Activated naive CD4-positive, alpha-beta T cell treated with anti-CD3 and anti-CD28 coated beads, Interleukin-2, amount 50 U/mL, for 24 hours (primary cell): Measurements from ENCODE around the gene THBD.
"Not testable (repeated sequence)": the region's sequence is repeated elsewhere in the genome, so short reads cannot be mapped to it uniquely, and the experiment has no call there.

ENCODE experiments used
- H3K27ac Mint-ChIP-seq: one replicate; pipeline ENCODE4 v1.8.0; 2021; ENCODE audit warnings: mild to moderate bottlenecking, mixed read lengths
- H3K27me3 Mint-ChIP-seq: one replicate; pipeline ENCODE4 v1.8.0; 2021; ENCODE audit warnings: mixed read lengths
- H3K36me3 Mint-ChIP-seq: one replicate; pipeline ENCODE4 v1.8.0; 2021; ENCODE audit warnings: mixed read lengths
- H3K4me1 Mint-ChIP-seq: one replicate; pipeline ENCODE4 v1.8.0; 2021; ENCODE audit warnings: mixed read lengths
- H3K4me3 Mint-ChIP-seq: one replicate; pipeline ENCODE4 v1.8.0; 2021; ENCODE audit warnings: mild to moderate bottlenecking, mixed read lengths
- H3K9me3 Mint-ChIP-seq: one replicate; pipeline ENCODE4 v1.8.0; 2021; ENCODE audit warnings: mixed read lengths

Gene THBD

GRCh38 chr20:23035731-23036130 is 13.7 kb downstream of the THBD start:
- Mint-ChIP-seq H3K27me3 (peaks cover 12% of the 10 kb centered on the region), H3K9me3 (no peaks in the 10 kb centered on the region), H3K4me3 (no peak overlapping the region), H3K4me1 (no peaks in the 10 kb centered on the region), H3K36me3 (no peaks in the 10 kb centered on the region), H3K27ac (no peak overlapping the region)

- H3K27ac Mint-ChIP-seq: no peak within 1 kb of the TSS
- peaks cover 10% of the 10 kb centered on the region for H3K27me3 Mint-ChIP-seq
- H3K4me3 Mint-ChIP-seq: no peak within 1 kb of the TSS
- no peaks in the 10 kb centered on the region for H3K36me3 Mint-ChIP-seq
- H3K4me1 Mint-ChIP-seq: no peaks in the 10 kb centered on the region
- no peaks in the 10 kb centered on the region for H3K9me3 Mint-ChIP-seq
These were observed 14.5 kb downstream of the THBD start, which contains the start of gene SSTR4 for GRCh38 chr20:23034721-23035671. Gene SSTR4, plus strand, starts transcription at chr20:23035312. Its CDS starts 172 bp downstream, at chr20:23035484.

- Mint-ChIP-seq H3K4me3 (no peak overlapping the region), H3K4me1 (no peaks in the 10 kb centered on the region), H3K27me3 (peaks cover 10% of the 10 kb centered on the region), H3K27ac (no peak overlapping the region), H3K9me3 (no peaks in the 10 kb centered on the region), H3K36me3 (no peaks in the 10 kb centered on the region)
These were observed 15.6 kb downstream of the THBD start for GRCh38 chr20:23033918-23034317.

GRCh38 chr20:23032750-23033078 is 16.8 kb downstream of the THBD start:
- H3K9me3 Mint-ChIP-seq: no peaks in the 10 kb centered on the region
- H3K27me3 Mint-ChIP-seq: peaks cover 10% of the 10 kb centered on the region
- H3K4me1 Mint-ChIP-seq: no peaks in the 10 kb centered on the region
- no peak overlapping the region for H3K4me3 Mint-ChIP-seq
- no peak overlapping the region for H3K27ac Mint-ChIP-seq
- H3K36me3 Mint-ChIP-seq: no peaks in the 10 kb centered on the region

- no peaks in the 10 kb centered on the region for H3K36me3 Mint-ChIP-seq
- H3K4me3 Mint-ChIP-seq: no peak overlapping the region
- no peak overlapping the region for H3K27ac Mint-ChIP-seq
- no peaks in the 10 kb centered on the region for H3K9me3 Mint-ChIP-seq
- H3K4me1 Mint-ChIP-seq: no peaks in the 10 kb centered on the region
- H3K27me3 Mint-ChIP-seq: peaks cover 8% of the 10 kb centered on the region
These were observed 17.3 kb downstream of the THBD start for GRCh38 chr20:23032056-23032749.

GRCh38 chr20:23031346-23031745 is 18.1 kb downstream of the THBD start:
- Mint-ChIP-seq H3K4me1 (no peaks in the 10 kb centered on the region), H3K36me3 (no peaks in the 10 kb centered on the region), H3K4me3 (no peak overlapping the region), H3K27me3 (peaks cover 3% of the 10 kb centered on the region), H3K27ac (no peak overlapping the region), H3K9me3 (no peaks in the 10 kb centered on the region)

- no peak overlapping the region for H3K4me3 Mint-ChIP-seq
- H3K4me1 Mint-ChIP-seq: no peaks in the 10 kb centered on the region
- H3K36me3 Mint-ChIP-seq: no peaks in the 10 kb centered on the region
- H3K27ac Mint-ChIP-seq: no peak overlapping the region
- H3K27me3 Mint-ChIP-seq: peaks cover 3% of the 10 kb centered on the region
- H3K9me3 Mint-ChIP-seq: no peaks in the 10 kb centered on the region
These were observed 20.1 kb downstream of the THBD start for GRCh38 chr20:23029324-23029723.

GRCh38 chr20:23028392-23028791 is 21.1 kb downstream of the THBD start:
- H3K4me1 Mint-ChIP-seq: no peaks in the 10 kb centered on the region
- H3K36me3 Mint-ChIP-seq: no peaks in the 10 kb centered on the region
- no peaks in the 10 kb centered on the region for H3K9me3 Mint-ChIP-seq
- no peak overlapping the region for H3K4me3 Mint-ChIP-seq
- H3K27ac Mint-ChIP-seq: no peak overlapping the region
- H3K27me3 Mint-ChIP-seq: peaks cover 3% of the 10 kb centered on the region

GRCh38 chr20:23027721-23028120 is 21.8 kb downstream of the THBD start:
- no peaks in the 10 kb centered on the region for H3K9me3 Mint-ChIP-seq

GRCh38 chr20:23025503-23025902 is 24.0 kb downstream of the THBD start:
- not testable (repeated sequence) for H3K9me3 Mint-ChIP-seq, H3K4me1 Mint-ChIP-seq, H3K27ac Mint-ChIP-seq, H3K36me3 Mint-ChIP-seq, H3K4me3 Mint-ChIP-seq, H3K27me3 Mint-ChIP-seq

More at GRCh38 chr20:23027721-23028120, 21.8 kb downstream of the THBD start:
- no peak overlapping the region for H3K4me3 Mint-ChIP-seq
- H3K27ac Mint-ChIP-seq: no peak overlapping the region
- no peaks in the 10 kb centered on the region for H3K27me3 Mint-ChIP-seq
- no peaks in the 10 kb centered on the region for H3K4me1 Mint-ChIP-seq
- H3K36me3 Mint-ChIP-seq: no peaks in the 10 kb centered on the region

GRCh38 chr20:23024701-23025100 is 24.8 kb downstream of the THBD start:
- H3K9me3 Mint-ChIP-seq: no peaks in the 10 kb centered on the region

GRCh38 chr20:23023621-23024177 is 25.8 kb downstream of the THBD start:
- H3K4me1 Mint-ChIP-seq: no peaks in the 10 kb centered on the region
- H3K9me3 Mint-ChIP-seq: no peaks in the 10 kb centered on the region
- no peaks in the 10 kb centered on the region for H3K36me3 Mint-ChIP-seq
- no peaks in the 10 kb centered on the region for H3K27me3 Mint-ChIP-seq
- no peak overlapping the region for H3K27ac Mint-ChIP-seq
- no peak overlapping the region for H3K4me3 Mint-ChIP-seq

More at GRCh38 chr20:23024701-23025100, 24.8 kb downstream of the THBD start:
- H3K4me3 Mint-ChIP-seq: no peak overlapping the region
- no peak overlapping the region for H3K27ac Mint-ChIP-seq
- H3K36me3 Mint-ChIP-seq: no peaks in the 10 kb centered on the region
- H3K4me1 Mint-ChIP-seq: no peaks in the 10 kb centered on the region
- H3K27me3 Mint-ChIP-seq: no peaks in the 10 kb centered on the region

- Mint-ChIP-seq H3K4me1 (no peaks in the 10 kb centered on the region), H3K27ac (no peak overlapping the region), H3K27me3 (no peaks in the 10 kb centered on the region)
These were observed 26.6 kb downstream of the THBD start for GRCh38 chr20:23022849-23023248.

GRCh38 chr20:23021951-23022350 is 27.5 kb downstream of the THBD start:
- Mint-ChIP-seq H3K36me3 (no peaks in the 10 kb centered on the region), H3K9me3 (no peaks in the 10 kb centered on the region), H3K4me3 (no peak overlapping the region), H3K27ac (no peak overlapping the region), H3K27me3 (no peaks in the 10 kb centered on the region), H3K4me1 (no peaks in the 10 kb centered on the region)

More at GRCh38 chr20:23022849-23023248, 26.6 kb downstream of the THBD start:
- Mint-ChIP-seq H3K9me3 (no peaks in the 10 kb centered on the region), H3K36me3 (no peaks in the 10 kb centered on the region), H3K4me3 (no peak overlapping the region)

- no peak overlapping the region for H3K4me3 Mint-ChIP-seq
- no peaks in the 10 kb centered on the region for H3K27me3 Mint-ChIP-seq
- no peaks in the 10 kb centered on the region for H3K36me3 Mint-ChIP-seq
- H3K9me3 Mint-ChIP-seq: no peaks in the 10 kb centered on the region
- no peak overlapping the region for H3K27ac Mint-ChIP-seq
- no peaks in the 10 kb centered on the region for H3K4me1 Mint-ChIP-seq
These were observed 27.9 kb downstream of the THBD start for GRCh38 chr20:23021541-23021940.
